Right cardiac atrium (tissue), 5 donors: ENCODE results near the gene LRP8. TPM values are rescaled to one million over a fixed set of nuclear protein-coding genes. Genes with fewer than 3 reads are reported as not detected.
"Not testable (repeated sequence)": the region's sequence is repeated elsewhere in the genome, so short reads cannot be mapped to it uniquely, and the experiment has no call there.

Experiments
- ATAC-seq, 2 donors: fragments of 200-7000 bp; cut with Tn5 transposase; one replicate each; pipeline versions ENCODE4 v1.8.0 to v1.9.1; 2020; ENCODE audit warnings: moderate library complexity in 2 of 2, mild to moderate bottlenecking in 1 of 2
- DNase-seq, 3 donors: peaks; one replicate each; pipeline ENCODE4 v3.0.0-alpha.2; 2020
- H3K27ac ChIP-seq: one replicate; pipeline ENCODE4 v1.5.1; 2013; ENCODE audit warnings: mild to moderate bottlenecking, low read length, control low read depth, moderate library complexity
- H3K27me3 ChIP-seq: one replicate; pipeline ENCODE4 v1.6.1; 2013; ENCODE audit not compliant: control insufficient read depth, insufficient read depth
- H3K4me1 ChIP-seq: one replicate; pipeline ENCODE4 v1.6.1; 2013; ENCODE audit warnings: low read length; ENCODE audit not compliant: control insufficient read depth, insufficient read depth
- H3K4me3 ChIP-seq: one replicate; pipeline ENCODE4 v1.5.1; 2013; ENCODE audit warnings: low read length, control low read depth
- H3K9me3 ChIP-seq: one replicate; pipeline ENCODE4 v1.6.1; 2013; ENCODE audit warnings: low read length; ENCODE audit not compliant: control insufficient read depth
- WGBS: extraction: QIAGEN DNeasy Blood & Tissue Kit; methylation state at CpG from one replicate; pipeline ENCODE4 v1.1.7; 2013; 5-methylcytosine and 5-hydroxymethylcytosine counted together
- intact Hi-C, 4 donors: fragments of 100-400 bp; cut with DNase I; formaldehyde crosslinking; loops; one replicate each; pipeline versions ENCODE4 v1.11.0 to v1.14.0; 2022 to 2023
- polyA plus RNA-seq: library from polyadenylated mRNA; stranded (reverse); fragments of 200-250 nt; gene quantifications from one replicate; pipeline ENCODE4 v1.2.3, GENCODE V29; 2013
- total RNA-seq, 4 donors: library from RNA; stranded (reverse); fragmentation: NEBNext Ultra II Directional; extraction: Animal tissue kit (Norgen Biotek cat#: 25700); gene quantifications; one replicate each; pipeline ENCODE4 v1.2.1, GENCODE V29; 2021
- donor health status: healthy with polysubstance abuse.
- donor health status: DM: no; HTN: yes; CAD: no.
- donor health status: DM: no; HTN: no; CAD: no.
- donor health status: DM: no; HTN: yes; CAD: no; lungs with severe emphysema.
- donor health status: DM: yes; HTN: yes; CAD: no.

The LRP8 gene
- total and polyA plus RNA-seq, 5 donors = 0.27 to 2.6 (median 1.3) TPM

DNA sequence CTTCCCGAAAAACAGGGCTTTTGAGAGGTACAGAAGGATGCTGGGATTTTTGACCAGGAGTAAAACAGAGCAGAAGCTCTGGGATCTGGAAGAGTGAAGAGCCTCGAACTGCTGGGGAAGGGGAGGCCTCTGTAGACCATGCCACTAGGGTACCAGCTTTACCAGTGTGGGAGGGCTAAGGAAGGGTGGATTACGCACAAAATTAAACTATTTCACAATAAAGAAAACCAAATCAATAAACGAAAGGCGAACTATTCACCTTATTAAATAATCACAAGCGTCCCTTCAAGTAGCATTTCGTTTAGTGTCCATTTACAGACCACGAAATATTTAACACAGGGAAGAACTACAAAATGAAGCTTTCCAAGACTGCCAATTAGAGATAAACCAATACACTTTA is 108.2 kb downstream of the LRP8 start:
- intact Hi-C loops = no loop called here

DNA sequence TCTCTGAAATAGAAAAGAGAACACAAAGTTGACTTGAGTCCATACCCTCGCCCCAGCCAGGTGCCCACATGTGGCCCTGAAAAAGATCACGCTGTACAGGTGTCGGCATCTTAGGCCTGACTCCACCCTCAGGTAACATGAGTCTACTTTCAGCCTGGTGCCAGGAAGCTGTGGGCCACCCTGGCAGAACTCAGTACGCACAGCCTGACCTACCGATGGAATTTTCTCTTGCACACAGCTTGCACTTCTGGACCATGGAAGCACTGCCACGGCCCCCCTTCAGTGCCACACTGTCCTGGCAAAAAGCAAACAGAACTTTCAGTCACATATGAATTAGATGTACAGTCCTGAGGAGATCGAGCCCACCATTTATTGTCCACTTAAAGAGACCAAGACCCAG is 109.7 kb downstream of the LRP8 start:
- H3K27ac ChIP-seq = no peak overlapping the region
- no peaks in the 10 kb centered on the region for H3K27me3 ChIP-seq
- H3K9me3 ChIP-seq = no peaks in the 10 kb centered on the region
- no peak overlapping the region for H3K4me3 ChIP-seq
- intact Hi-C loops = no loop called here
- WGBS = 91% methylated on average over 7 of the region's 7 CpGs
- ATAC-seq (no peak), DNase-seq (peak in 1 of 3 donors; percentile 20)
- H3K4me1 ChIP-seq = peaks cover 2% of the 10 kb centered on the region

More for the DNA sequence above, 108.2 kb downstream of the LRP8 start:
- H3K27me3 ChIP-seq = no peaks in the 10 kb centered on the region
- H3K4me3 ChIP-seq = peak overlapping the region; percentile 44
- peaks cover 2% of the 10 kb centered on the region for H3K4me1 ChIP-seq
- ATAC-seq (no peak), DNase-seq (no peak)
- 29% methylated on average over 8 of the region's 8 CpGs for WGBS
- no peaks in the 10 kb centered on the region for H3K9me3 ChIP-seq
- H3K27ac ChIP-seq = no peak overlapping the region

DNA sequence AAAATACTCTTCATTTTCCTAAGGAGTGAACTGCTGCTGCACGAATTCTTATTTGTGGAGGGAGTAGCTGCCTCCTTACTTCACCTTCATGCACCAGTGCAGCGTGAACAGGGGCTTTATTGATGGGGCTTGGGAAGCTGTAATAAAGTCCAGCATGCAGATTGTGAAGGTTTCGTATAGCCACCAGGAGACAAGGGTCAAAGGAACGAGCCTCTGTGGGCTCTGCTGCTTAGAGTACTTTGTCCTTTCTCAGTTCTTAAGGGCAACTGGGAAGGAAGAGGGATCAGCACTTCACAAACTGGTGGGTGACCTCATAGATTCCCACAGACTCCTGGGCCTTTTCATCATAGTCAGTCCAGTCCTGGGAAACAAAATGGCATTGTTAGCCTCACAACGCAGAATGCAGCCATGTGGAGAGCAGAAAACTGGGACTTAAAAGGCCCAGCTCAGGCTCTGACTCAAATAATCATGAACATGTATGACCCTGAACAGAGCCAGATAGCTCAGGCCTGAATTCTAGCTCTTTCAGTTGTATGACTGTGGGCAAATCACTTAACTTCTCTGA is 113.4 kb downstream of the LRP8 start:
- intact Hi-C loops = no loop called here
- no peak for DNase-seq
- Histone ChIP-seq H3K4me3 (no peak overlapping the region), H3K27ac (no peak overlapping the region), H3K9me3 (no peaks in the 10 kb centered on the region), H3K4me1 (no peaks in the 10 kb centered on the region), H3K27me3 (no peaks in the 10 kb centered on the region)
- WGBS = 73% methylated on average over 5 of the region's 5 CpGs
- ATAC-seq = no peak

DNA sequence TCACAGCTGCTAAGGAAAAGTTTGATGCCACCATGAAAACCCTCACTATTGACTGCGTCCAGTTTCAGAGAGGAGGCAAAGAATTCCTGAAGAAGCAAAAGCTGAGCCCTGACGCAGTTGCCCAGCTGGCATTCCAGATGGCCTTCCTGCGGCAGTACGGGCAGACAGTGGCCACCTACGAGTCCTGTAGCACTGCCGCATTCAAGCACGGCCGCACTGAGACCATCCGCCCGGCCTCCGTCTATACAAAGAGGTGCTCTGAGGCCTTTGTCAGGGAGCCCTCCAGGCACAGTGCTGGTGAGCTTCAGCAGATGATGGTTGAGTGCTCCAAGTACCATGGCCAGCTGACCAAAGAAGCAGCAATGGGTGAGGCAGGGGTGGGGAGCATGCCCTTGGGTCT is 116.9 kb downstream of the LRP8 start:
- H3K27me3 ChIP-seq = no peaks in the 10 kb centered on the region
- WGBS = 96% methylated on average over 11 of the region's 11 CpGs
- DNase-seq = no peak
- intact Hi-C loops = no loop called here
- H3K4me1 ChIP-seq = no peaks in the 10 kb centered on the region
- H3K9me3 ChIP-seq = no peaks in the 10 kb centered on the region
- no peak for ATAC-seq
- H3K27ac ChIP-seq = no peak overlapping the region
- no peak overlapping the region for H3K4me3 ChIP-seq

DNA sequence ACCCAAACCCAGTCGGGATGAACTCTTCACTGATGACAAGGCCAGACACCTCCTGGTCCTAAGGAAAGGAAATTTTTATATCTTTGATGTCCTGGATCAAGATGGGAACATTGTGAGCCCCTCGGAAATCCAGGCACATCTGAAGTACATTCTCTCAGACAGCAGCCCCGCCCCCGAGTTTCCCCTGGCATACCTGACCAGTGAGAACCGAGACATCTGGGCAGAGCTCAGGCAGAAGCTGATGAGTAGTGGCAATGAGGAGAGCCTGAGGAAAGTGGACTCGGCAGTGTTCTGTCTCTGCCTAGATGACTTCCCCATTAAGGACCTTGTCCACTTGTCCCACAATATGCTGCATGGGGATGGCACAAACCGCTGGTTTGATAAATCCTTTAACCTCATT is 117.5 kb downstream of the LRP8 start:
- Histone ChIP-seq H3K9me3 (no peaks in the 10 kb centered on the region), H3K4me3 (no peak overlapping the region), H3K27ac (no peak overlapping the region), H3K27me3 (no peaks in the 10 kb centered on the region), H3K4me1 (no peaks in the 10 kb centered on the region)
- DNase-seq = no peak
- intact Hi-C loops = no loop called here
- no peak for ATAC-seq
- WGBS = 94% methylated on average over 7 of the region's 7 CpGs

DNA sequence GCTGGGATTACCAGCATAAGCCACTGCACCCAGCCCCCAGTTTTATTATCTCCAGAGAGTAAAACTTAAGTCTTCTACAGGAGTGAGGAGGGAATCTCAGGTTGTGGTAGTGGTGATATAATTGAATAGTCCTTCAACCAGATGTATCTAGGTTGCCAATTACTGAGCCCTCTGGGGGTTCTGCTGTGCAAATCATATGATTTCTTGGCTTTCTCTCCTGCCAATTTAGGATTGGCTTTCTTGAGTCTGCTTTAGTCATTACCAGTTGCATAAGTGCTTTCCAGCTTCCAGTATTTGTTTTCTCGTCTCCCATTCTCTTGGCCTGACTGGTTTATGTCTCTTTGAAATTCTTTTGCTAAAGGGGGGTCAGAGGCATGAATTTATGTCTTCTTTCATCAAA is 120.1 kb downstream of the LRP8 start:
- Histone ChIP-seq H3K27me3 (no peaks in the 10 kb centered on the region), H3K4me3 (no peak overlapping the region), H3K4me1 (no peaks in the 10 kb centered on the region), H3K9me3 (no peaks in the 10 kb centered on the region), H3K27ac (no peak overlapping the region)
- no peak for DNase-seq
- ATAC-seq = peak in 1 of 2 donors; percentile 28
- intact Hi-C loops = no loop called here
- 42% methylated on average over 1 of the region's 1 CpG for WGBS

DNA sequence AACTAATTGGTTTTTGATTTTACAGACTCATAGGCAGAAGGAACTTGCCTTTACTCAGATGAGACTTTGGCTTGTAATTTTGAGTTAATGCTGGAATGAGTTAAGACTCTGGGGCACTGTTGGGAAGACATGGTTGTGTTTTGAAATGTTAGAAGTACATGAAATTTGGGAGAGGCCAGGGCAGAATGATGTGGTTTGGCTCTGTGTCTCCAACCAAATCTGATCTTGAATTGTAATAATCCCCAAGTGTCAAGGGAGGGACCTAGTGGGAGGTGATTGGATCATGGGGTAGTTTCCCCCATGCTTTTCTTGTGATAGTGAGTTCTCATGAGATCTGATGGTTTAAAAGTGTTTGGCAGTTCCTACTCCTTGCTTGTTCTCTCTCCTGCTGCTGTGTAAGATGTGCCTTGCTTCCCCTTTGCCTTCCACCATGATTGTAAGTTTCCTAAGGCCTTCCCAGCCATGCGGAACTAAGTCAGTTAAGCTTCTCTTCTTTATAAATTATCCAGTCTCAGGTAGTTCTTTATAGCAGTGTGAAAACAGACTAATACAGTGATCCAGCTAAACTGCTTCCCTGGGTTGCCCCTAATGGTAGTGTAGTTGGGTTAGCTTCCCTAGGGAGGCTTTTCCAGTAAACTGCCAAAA is 121.0 kb downstream of the LRP8 start:
- DNase-seq (no peak), ATAC-seq (no peak)
- H3K27ac ChIP-seq = no peak overlapping the region

DNA sequence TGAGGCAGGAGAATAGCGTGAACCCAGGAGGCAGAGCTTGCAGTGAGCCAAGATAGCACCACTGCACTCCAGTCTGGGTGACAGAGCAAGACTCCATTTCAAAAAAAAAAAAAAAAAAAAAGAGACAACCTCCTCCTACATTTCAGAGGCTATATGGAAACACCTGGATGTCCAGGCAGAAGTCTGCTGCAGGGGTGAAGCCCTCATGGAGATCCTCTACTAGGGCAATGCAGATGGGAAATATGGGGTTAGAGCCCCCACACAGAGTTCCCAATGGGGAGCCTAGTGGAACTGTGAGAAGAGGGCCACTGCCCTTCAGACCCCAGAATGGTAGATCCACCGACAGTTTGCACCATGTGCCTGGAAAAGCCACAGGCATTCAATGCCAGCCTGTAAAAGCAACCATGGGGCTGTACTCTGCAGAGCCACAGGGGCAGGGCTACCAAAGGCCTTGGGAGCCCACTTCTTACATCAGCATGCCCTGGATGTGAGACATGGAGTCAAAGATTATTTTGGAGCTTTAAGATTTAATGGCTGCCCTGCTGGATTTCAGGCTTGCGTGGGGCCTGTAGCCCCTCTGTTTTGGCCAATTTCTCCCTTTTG is 121.7 kb downstream of the LRP8 start:
- H3K27ac ChIP-seq, H3K4me3 ChIP-seq, H3K4me1 ChIP-seq, H3K27me3 ChIP-seq, ATAC-seq, DNase-seq, intact Hi-C loops, H3K9me3 ChIP-seq: not testable (repeated sequence)
- 97% methylated on average over 3 of the region's 3 CpGs for WGBS

More for the DNA sequence above, 121.0 kb downstream of the LRP8 start:
- H3K27me3 ChIP-seq = no peaks in the 10 kb centered on the region
- no peaks in the 10 kb centered on the region for H3K9me3 ChIP-seq
- H3K4me1 ChIP-seq = no peaks in the 10 kb centered on the region
- 95% methylated on average over 1 of the region's 1 CpG for WGBS
- intact Hi-C loops = no loop called here
- no peak overlapping the region for H3K4me3 ChIP-seq

DNA sequence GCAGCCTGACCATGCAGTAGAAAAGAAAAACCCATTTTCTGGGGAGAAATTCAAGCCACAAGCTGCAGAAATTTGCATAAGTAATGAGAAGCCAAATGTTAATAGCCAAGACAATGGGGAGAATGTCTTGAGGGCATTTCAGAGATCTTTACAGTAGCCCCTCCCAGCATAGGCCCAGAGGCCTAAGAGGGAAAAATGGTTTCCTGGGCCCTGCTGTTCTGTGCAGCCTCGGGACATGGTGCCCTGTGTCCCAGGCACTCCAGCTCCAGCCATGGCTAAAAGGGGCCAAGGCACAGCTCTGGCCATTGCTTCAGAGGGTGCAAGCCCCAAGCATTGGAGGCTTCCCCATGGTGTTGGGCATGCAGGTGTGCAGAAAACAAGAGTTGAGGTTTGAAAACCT is 122.4 kb downstream of the LRP8 start:
- H3K27me3 ChIP-seq, H3K9me3 ChIP-seq, intact Hi-C loops, H3K4me1 ChIP-seq, H3K27ac ChIP-seq, H3K4me3 ChIP-seq, ATAC-seq: not testable (repeated sequence)
- WGBS = 98% methylated on average over 1 of the region's 1 CpG
- peak in 1 of 3 donors; percentile 21 for DNase-seq

DNA sequence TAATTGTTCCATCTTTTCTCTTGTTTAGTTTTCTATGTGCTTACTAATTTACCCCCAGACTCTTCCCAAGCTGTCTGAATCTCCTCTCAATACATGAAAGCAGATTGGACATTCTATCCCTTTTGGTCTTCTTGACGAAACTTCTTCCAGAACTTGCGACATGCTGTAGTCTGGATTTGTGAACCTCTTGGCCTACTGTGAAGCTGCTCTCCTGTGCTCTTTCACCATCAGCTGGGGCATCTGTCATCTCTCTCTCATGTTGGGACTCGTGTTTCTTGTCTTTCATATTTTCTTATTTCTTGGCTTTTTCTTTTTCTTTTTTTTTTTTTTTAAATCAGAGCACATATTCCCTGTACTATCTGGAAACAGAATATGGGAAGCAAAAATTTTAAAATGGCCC is 124.4 kb downstream of the LRP8 start:
- WGBS = 87% methylated on average over 3 of the region's 3 CpGs
- intact Hi-C loops = no loop called here
- Histone ChIP-seq H3K27me3 (no peaks in the 10 kb centered on the region), H3K9me3 (no peaks in the 10 kb centered on the region), H3K4me3 (no peak overlapping the region), H3K4me1 (no peaks in the 10 kb centered on the region), H3K27ac (no peak overlapping the region)
- ATAC-seq (no peak), DNase-seq (no peak)

DNA sequence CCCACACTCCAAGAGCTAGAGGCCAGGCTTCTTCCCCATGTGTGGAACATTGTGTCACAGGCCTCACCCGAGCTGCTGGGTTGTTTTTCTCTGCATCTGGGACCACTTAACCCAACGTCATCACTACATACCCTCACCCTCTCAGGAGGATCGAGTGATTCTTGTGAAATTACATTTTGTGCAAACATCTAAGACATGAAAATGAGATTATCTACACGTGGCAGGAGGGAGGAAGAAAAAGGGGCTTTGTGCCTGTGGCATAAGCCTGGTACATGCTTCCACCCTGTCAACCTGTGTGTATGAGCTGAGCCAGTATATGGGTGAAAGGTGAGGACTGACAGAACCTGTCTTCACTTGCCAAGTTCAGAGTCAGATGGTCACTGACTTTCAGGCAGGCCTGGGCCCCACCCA is 129.6 kb downstream of the LRP8 start:
- 35% methylated on average over 4 of the region's 4 CpGs for WGBS
- ATAC-seq (peak in 1 of 2 donors; percentile 8), DNase-seq (peak in 1 of 3 donors; percentile 22)

More for the DNA sequence above, 129.6 kb downstream of the LRP8 start:
- Histone ChIP-seq H3K9me3 (no peaks in the 10 kb centered on the region), H3K27me3 (no peaks in the 10 kb centered on the region), H3K27ac (peak overlapping the region; percentile 98), H3K4me3 (no peak overlapping the region), H3K4me1 (peaks cover 5% of the 10 kb centered on the region)
- intact Hi-C loops = no loop called here
